ENCODE results near the gene CFAP61. TPM values are rescaled to one million over a fixed set of nuclear protein-coding genes. Genes with fewer than 3 reads are reported as not detected.

CFAP61 gene
- total RNA-seq, 4 donors from 2014 or later, result 0.18 to 0.80 (median 0.57) TPM

- TF ChIP-seq POLR2AphosphoS5 (IDR thresholded peaks at IDR 0.05) (no peak), EP300 (IDR thresholded peaks at IDR 0.05) (no peak), POLR2A (IDR thresholded peaks at IDR 0.05) (no peak), CTCF (IDR thresholded peaks at IDR 0.05) (no peak)
- Histone ChIP-seq H3K9me3 (no peaks in the 10 kb centered on the region), H3K27me3 (no peaks in the 10 kb centered on the region), H3K36me3 (no peaks in the 10 kb centered on the region), H3K27ac (no peak overlapping the region), H3K4me1 (no peaks in the 10 kb centered on the region), H3K4me3 (no peak overlapping the region)
- 73% methylated on average over 3 of the region's 3 CpGs for WGBS
- DNase-seq (ENCODE audit: low spot score in 2 of 2), result no peak
Observed at GRCh38 chr20:20289331-20289730, 237.0 kb downstream of the CFAP61 start.

- no peak overlapping the region for H3K27ac ChIP-seq
- 87% methylated on average over 4 of the region's 4 CpGs for WGBS
- no peak for DNase-seq (ENCODE audit: low spot score in 2 of 2)
Observed at GRCh38 chr20:20292472-20292871, 240.1 kb downstream of the CFAP61 start.

GRCh38 chr20:20293141-20293540, 240.8 kb downstream of the CFAP61 start:
- H3K27ac ChIP-seq, result no peak overlapping the region
- H3K4me1 ChIP-seq, result no peaks in the 10 kb centered on the region
- WGBS, result 87% methylated on average over 4 of the region's 4 CpGs
- TF ChIP-seq POLR2A (IDR thresholded peaks at IDR 0.05) (no peak), EP300 (IDR thresholded peaks at IDR 0.05) (no peak), CTCF (IDR thresholded peaks at IDR 0.05) (no peak), POLR2AphosphoS5 (IDR thresholded peaks at IDR 0.05) (no peak)
- H3K4me3 ChIP-seq, result no peak overlapping the region
- H3K27me3 ChIP-seq, result no peaks in the 10 kb centered on the region
- H3K36me3 ChIP-seq, result no peaks in the 10 kb centered on the region
- no peaks in the 10 kb centered on the region for H3K9me3 ChIP-seq
- DNase-seq (ENCODE audit: low spot score in 2 of 2), result no peak

More at GRCh38 chr20:20292472-20292871, 240.1 kb downstream of the CFAP61 start:
- H3K4me3 ChIP-seq, result no peak overlapping the region
- no peaks in the 10 kb centered on the region for H3K27me3 ChIP-seq
- H3K36me3 ChIP-seq, result no peaks in the 10 kb centered on the region
- TF ChIP-seq CTCF (IDR thresholded peaks at IDR 0.05) (no peak), EP300 (IDR thresholded peaks at IDR 0.05) (no peak), POLR2AphosphoS5 (IDR thresholded peaks at IDR 0.05) (no peak), POLR2A (IDR thresholded peaks at IDR 0.05) (no peak)
- H3K9me3 ChIP-seq, result no peaks in the 10 kb centered on the region
- no peaks in the 10 kb centered on the region for H3K4me1 ChIP-seq

GRCh38 chr20:20293691-20294385, 241.5 kb downstream of the CFAP61 start:
- no peak for TF ChIP-seq CTCF (IDR thresholded peaks at IDR 0.05)
- TF ChIP-seq EP300 (IDR thresholded peaks at IDR 0.05), result no peak
- no peak for TF ChIP-seq POLR2AphosphoS5 (IDR thresholded peaks at IDR 0.05)
- TF ChIP-seq POLR2A (IDR thresholded peaks at IDR 0.05), result no peak
- 92% methylated on average over 7 of the region's 7 CpGs for WGBS
- DNase-seq (ENCODE audit: low spot score in 2 of 2), result no peak
- H3K27ac ChIP-seq, result no peak overlapping the region
- H3K4me3 ChIP-seq, result no peak overlapping the region
- no peaks in the 10 kb centered on the region for H3K4me1 ChIP-seq
- H3K27me3 ChIP-seq, result no peaks in the 10 kb centered on the region
- no peaks in the 10 kb centered on the region for H3K9me3 ChIP-seq
- no peaks in the 10 kb centered on the region for H3K36me3 ChIP-seq

GRCh38 chr20:20295621-20296498, 243.5 kb downstream of the CFAP61 start:
- TF ChIP-seq POLR2AphosphoS5 (IDR thresholded peaks at IDR 0.05) (no peak), POLR2A (IDR thresholded peaks at IDR 0.05) (no peak), CTCF (IDR thresholded peaks at IDR 0.05) (no peak), EP300 (IDR thresholded peaks at IDR 0.05) (no peak)
- Histone ChIP-seq H3K9me3 (no peaks in the 10 kb centered on the region), H3K36me3 (no peaks in the 10 kb centered on the region), H3K4me3 (no peak overlapping the region), H3K4me1 (no peaks in the 10 kb centered on the region), H3K27me3 (no peaks in the 10 kb centered on the region), H3K27ac (no peak overlapping the region)
- DNase-seq (ENCODE audit: low spot score in 2 of 2), result no peak
- 77% methylated on average over 6 of the region's 6 CpGs for WGBS

Measured in suprapubic skin (tissue), 4 donors.